Muscle layer of colon (tissue), 2 donors: ENCODE data around the gene WASF2.

Experiments used
- H3K27ac ChIP-seq: one replicate; pipeline ENCODE4 v1.7.0; 2013; ENCODE audit warnings: low read depth, mild to moderate bottlenecking, low read length, moderate library complexity
- H3K27me3 ChIP-seq, 2 donors: one replicate each; pipeline ENCODE4 v1.7.0; 2013; ENCODE audit warnings: low read length in 2 of 2, mild to moderate bottlenecking in 2 of 2; ENCODE audit not compliant: insufficient read depth in 2 of 2, control insufficient read depth in 1 of 2
- H3K36me3 ChIP-seq: one replicate; pipeline ENCODE4 v1.7.0; 2013; ENCODE audit warnings: mild to moderate bottlenecking, low read length; ENCODE audit not compliant: insufficient read depth
- H3K4me1 ChIP-seq: one replicate; pipeline ENCODE4 v1.7.0; 2013; ENCODE audit warnings: mild to moderate bottlenecking, low read length; ENCODE audit not compliant: insufficient read depth
- H3K4me3 ChIP-seq, 2 donors: one replicate each; pipeline ENCODE4 v1.7.0; 2013; ENCODE audit warnings: low read length in 2 of 2, low read depth in 1 of 2, mild to moderate bottlenecking in 1 of 2, moderate library complexity in 1 of 2
- H3K9ac ChIP-seq: one replicate; pipeline ENCODE4 v1.7.0; 2013; ENCODE audit warnings: low read length
- H3K9me3 ChIP-seq: one replicate; pipeline ENCODE4 v1.7.0; 2013; ENCODE audit warnings: mild to moderate bottlenecking, low read length
- donor health status: abdominal sarcoma.
- donor health status: Adenocarcinoma of cecum.

The WASF2 gene

GRCh38 chr1:27372808-27373690 lies 116.9 kb downstream of the WASF2 start:
- H3K9ac ChIP-seq, result no peak overlapping the region
- no peaks in the 10 kb centered on the region for H3K9me3 ChIP-seq
- no peak overlapping the region for H3K27ac ChIP-seq
- H3K36me3 ChIP-seq, result no peaks in the 10 kb centered on the region
- no peaks in the 10 kb centered on the region for H3K4me1 ChIP-seq
- no peak overlapping the region for H3K4me3 ChIP-seq
- no peaks in the 10 kb centered on the region for H3K27me3 ChIP-seq

DNA sequence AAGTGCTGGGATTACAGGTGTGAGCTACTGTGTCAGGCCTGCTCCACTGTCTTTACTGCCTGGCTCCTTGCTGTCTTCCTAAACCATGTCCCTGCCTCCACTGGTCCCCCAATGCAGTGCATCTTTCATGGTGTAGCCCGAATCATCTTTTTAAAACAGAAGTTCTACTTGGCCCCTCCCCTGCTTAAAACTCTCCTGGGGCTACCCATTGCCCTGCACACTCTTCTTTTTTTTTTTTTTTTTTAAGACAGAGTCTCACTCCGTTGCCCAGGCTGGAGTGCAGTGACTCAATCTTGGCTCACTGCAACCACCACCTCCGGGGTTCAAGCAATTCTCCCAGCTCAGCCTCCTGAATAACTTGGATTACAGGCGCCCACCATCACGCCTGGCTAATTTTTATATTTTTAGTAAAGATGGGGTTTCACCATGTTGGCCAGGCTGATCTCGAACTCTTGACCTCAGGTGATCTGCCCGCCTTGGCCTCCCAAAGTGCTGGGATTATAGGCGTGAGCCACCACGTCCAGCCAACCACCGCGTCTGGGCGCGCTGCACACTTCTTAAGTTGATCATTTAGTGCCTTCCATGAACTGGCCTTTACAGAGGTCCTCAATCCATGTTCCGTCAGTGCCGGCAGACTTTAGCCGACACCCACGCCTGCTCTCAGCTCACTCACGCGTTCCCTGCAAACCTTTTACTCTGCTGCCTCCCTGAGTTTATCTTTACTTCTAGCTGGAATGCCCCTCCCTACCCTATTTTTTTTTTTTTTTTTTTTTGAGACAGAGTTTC lies 117.8 kb downstream of the WASF2 start:
- H3K36me3 ChIP-seq, result no peaks in the 10 kb centered on the region
- no peak overlapping the region for H3K4me3 ChIP-seq
- no peak overlapping the region for H3K27ac ChIP-seq
- H3K9ac ChIP-seq, result no peak overlapping the region
- H3K9me3 ChIP-seq, result no peaks in the 10 kb centered on the region
- H3K27me3 ChIP-seq, result no peaks in the 10 kb centered on the region
- H3K4me1 ChIP-seq, result peaks cover 3% of the 10 kb centered on the region

- H3K4me1 ChIP-seq, result peaks cover 20% of the 10 kb centered on the region
- no peak overlapping the region for H3K9ac ChIP-seq
- no peaks in the 10 kb centered on the region for H3K27me3 ChIP-seq
- H3K36me3 ChIP-seq, result no peaks in the 10 kb centered on the region
- H3K9me3 ChIP-seq, result no peaks in the 10 kb centered on the region
- H3K4me3 ChIP-seq, result no peak overlapping the region
- H3K27ac ChIP-seq, result no peak overlapping the region
Observed at GRCh38 chr1:27368869-27369582, 120.9 kb downstream of the WASF2 start.

- H3K27ac ChIP-seq, result peak overlapping the region; percentile 69
- H3K4me1 ChIP-seq, result peaks cover 20% of the 10 kb centered on the region
- H3K9me3 ChIP-seq, result no peaks in the 10 kb centered on the region
- no peaks in the 10 kb centered on the region for H3K27me3 ChIP-seq
- peak overlapping the region; percentile 68 for H3K9ac ChIP-seq
- peaks cover 15% of the 10 kb centered on the region for H3K36me3 ChIP-seq
- peak overlapping the region; percentile 30 to 72 for H3K4me3 ChIP-seq
Observed at GRCh38 chr1:27367160-27367650, 122.8 kb downstream of the WASF2 start.

DNA sequence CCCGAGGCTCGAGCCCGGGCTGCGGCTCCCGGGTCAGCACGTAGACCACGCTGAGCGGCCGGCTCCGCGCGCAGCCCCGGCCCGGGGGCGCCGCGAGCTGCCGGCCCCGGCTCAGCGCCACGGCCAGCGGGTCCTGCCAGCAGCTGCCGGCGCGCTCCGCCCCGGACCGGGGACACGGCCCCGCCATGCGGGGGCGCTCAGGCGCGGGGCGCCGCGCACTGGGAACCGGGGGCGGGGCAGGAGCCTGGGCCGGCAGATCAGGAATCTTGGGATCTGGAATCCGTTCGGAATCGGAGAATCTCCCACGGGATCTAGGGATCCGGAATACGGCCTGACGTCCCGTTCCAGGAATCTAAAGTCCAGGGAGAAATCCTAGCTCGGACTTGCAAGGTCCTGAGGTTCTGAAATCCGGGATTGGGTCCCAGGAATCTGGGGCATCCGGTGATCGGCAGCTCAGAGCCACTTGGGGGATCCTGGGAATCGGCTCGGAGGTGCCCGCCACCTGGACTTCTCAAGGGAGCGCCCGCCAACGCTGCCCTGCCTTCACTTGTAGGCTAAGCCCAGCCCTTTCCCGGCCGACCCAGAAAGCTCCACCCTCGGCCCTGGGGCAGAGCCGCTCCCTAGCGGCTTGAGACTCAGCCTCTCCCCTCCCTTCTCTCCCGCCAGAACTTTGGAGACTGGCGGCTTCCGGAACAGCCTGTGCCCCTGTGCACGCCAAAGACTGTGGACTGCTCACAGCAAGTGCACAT lies 123.4 kb downstream of the WASF2 start, which contains the start of gene MAP3K6:
TSS of gene MAP3K6 (minus strand) at position 551 of the 749 bp plus-strand sequence. CDS start at position 187, 364 bp downstream.
- no peaks in the 10 kb centered on the region for H3K27me3 ChIP-seq
- H3K27ac ChIP-seq, result peak within 1 kb of the TSS; percentile 98
- H3K9me3 ChIP-seq, result no peaks in the 10 kb centered on the region
- peaks cover 20% of the 10 kb centered on the region for H3K4me1 ChIP-seq
- H3K36me3 ChIP-seq, result peaks cover 21% of the 10 kb centered on the region
- H3K4me3 ChIP-seq, result peak within 1 kb of the TSS; percentile 62 to 72
- H3K9ac ChIP-seq, result peak within 1 kb of the TSS; percentile 68

DNA sequence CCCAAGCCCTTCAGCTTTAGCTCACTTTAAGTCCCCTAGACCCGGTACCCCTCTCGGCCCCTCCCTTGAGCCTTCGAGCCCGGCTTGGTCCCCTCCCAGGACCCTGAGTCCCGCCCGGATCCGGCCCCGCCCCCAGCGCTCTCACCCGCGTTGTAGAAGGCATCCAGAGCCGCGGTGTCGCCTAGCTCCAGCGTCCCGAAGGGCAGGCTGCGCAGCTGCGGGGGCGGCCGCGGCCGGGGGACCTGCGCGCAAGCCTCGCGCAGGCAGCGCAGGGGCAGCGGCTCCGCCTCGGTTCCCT lies 123.9 kb downstream of the WASF2 start:
- peak overlapping the region; percentile 49 for H3K9ac ChIP-seq
- H3K36me3 ChIP-seq, result peaks cover 27% of the 10 kb centered on the region
- H3K4me1 ChIP-seq, result peaks cover 20% of the 10 kb centered on the region
- peak overlapping the region; percentile 61 to 62 for H3K4me3 ChIP-seq
- no peaks in the 10 kb centered on the region for H3K9me3 ChIP-seq
- H3K27me3 ChIP-seq, result no peaks in the 10 kb centered on the region
- H3K27ac ChIP-seq, result peak overlapping the region; percentile 98

- Histone ChIP-seq H3K36me3 (peaks cover 29% of the 10 kb centered on the region), H3K27me3 (no peaks in the 10 kb centered on the region), H3K4me1 (peaks cover 20% of the 10 kb centered on the region), H3K27ac (peak overlapping the region; percentile 98), H3K4me3 (peak overlapping the region; percentile 61 to 62), H3K9me3 (no peaks in the 10 kb centered on the region), H3K9ac (peak overlapping the region; percentile 49)
Observed at GRCh38 chr1:27365372-27366112, 124.4 kb downstream of the WASF2 start.

DNA sequence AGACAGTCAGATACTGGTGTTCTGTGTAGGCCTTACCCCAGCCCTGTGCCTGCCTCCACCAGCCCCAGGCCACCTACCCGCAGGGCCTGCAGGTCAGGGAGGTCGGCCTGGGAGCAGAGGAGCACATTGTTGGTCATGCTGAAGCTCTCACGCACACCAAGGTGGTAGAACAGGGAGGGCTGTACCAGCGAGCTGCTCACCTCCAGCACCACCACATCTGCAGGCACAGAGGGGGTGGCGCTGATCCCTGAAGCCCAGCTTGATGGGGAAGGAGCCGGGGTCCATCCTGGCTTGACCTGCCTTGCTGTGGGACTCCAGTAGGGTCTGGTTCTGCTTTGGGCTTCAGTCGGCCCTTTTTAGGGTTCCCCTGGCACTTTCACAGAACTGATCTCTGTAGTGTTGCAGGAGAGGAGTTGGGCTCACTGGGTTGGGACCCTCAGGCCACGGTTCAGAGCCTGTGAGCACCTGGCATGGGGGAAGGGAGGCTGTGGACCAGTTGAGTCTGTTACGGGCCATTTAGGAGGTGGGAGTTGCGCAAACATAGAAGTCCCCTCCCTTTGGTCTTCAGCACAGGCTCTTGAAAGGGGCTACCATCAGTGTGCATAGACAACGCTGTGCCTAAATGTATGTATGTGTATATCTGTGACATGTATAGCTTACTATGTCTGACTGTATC lies 125.1 kb downstream of the WASF2 start:
- Histone ChIP-seq H3K4me3 (peak overlapping the region in 1 of 2 donors; percentile 57), H3K36me3 (peaks cover 32% of the 10 kb centered on the region), H3K27me3 (no peaks in the 10 kb centered on the region), H3K9ac (peak overlapping the region; percentile 45), H3K4me1 (peaks cover 24% of the 10 kb centered on the region), H3K9me3 (no peaks in the 10 kb centered on the region), H3K27ac (peak overlapping the region; percentile 86)

GRCh38 chr1:27363766-27364695 lies 125.9 kb downstream of the WASF2 start:
- Histone ChIP-seq H3K9ac (no peak overlapping the region), H3K4me1 (peaks cover 25% of the 10 kb centered on the region), H3K27ac (no peak overlapping the region), H3K9me3 (no peaks in the 10 kb centered on the region), H3K4me3 (peak overlapping the region in 1 of 2 donors; percentile 57), H3K27me3 (no peaks in the 10 kb centered on the region), H3K36me3 (peaks cover 40% of the 10 kb centered on the region)
